WTC11 (cell line): Measurements from ENCODE around the gene RNF38. TPM values are rescaled to one million over a fixed set of nuclear protein-coding genes. Genes with fewer than 3 reads are reported as not detected.
"Not testable (repeated sequence)": the region's sequence is repeated elsewhere in the genome, so short reads cannot be mapped to it uniquely, and the experiment has no call there.

Source experiments
- ATAC-seq: fragments of 200-7000 bp; cut with Tn5 transposase; 2 replicates; pipeline ENCODE4 v1.10.0; 2021; ENCODE audit warnings: mild to moderate bottlenecking, moderate library complexity
- Bru-seq: library from RNA; stranded (reverse); fragments of 400-500 nt; gene quantifications from one replicate; lab custom pipeline; 2021; lab: Mats Ljungman, UMichigan
- CTCF ChIA-PET: fragments of 300-600 bp; sonication (Branson Sonifier 250); formaldehyde crosslinking; loops from one replicate; lab custom pipeline; 2021; ENCODE audit warnings: antibody characterized with exemption; lab: Charles Lee
- POLR2A ChIA-PET: fragments of 350-600 bp; sonication (Branson Sonifier 250); formaldehyde crosslinking; loops from one replicate; lab custom pipeline; 2021; ENCODE audit warnings: antibody characterized with exemption; lab: Charles Lee
- DNase-seq: peaks from one replicate; pipeline ENCODE4 v3.0.0; 2021; ENCODE audit warnings: low spot score
- H3K27ac Mint-ChIP-seq: 2 replicates; pipeline ENCODE4 v1.8.0; 2021; ENCODE audit warnings: mixed read lengths
- H3K27me3 Mint-ChIP-seq: 2 replicates; pipeline ENCODE4 v1.8.0; 2021; ENCODE audit warnings: low read depth, mild to moderate bottlenecking, moderate library complexity, mixed read lengths
- H3K36me3 Mint-ChIP-seq: 2 replicates; pipeline ENCODE4 v1.8.0; 2021; ENCODE audit warnings: mixed read lengths
- H3K4me1 Mint-ChIP-seq: 2 replicates; pipeline ENCODE4 v1.8.0; 2022; ENCODE audit warnings: mixed read lengths
- H3K4me3 Mint-ChIP-seq: 2 replicates; pipeline ENCODE4 v1.8.0; 2021; ENCODE audit warnings: mild to moderate bottlenecking, moderate library complexity, mixed read lengths
- H3K9me3 Mint-ChIP-seq: 2 replicates; pipeline ENCODE4 v1.8.0; 2021; ENCODE audit warnings: mixed read lengths
- GRHL2 ChIP-seq: fragments of 250-450 bp; sonication (Bioruptor Pico); IDR thresholded peaks from 2 replicates; pipeline ENCODE4 v1.8.0; 2022; ENCODE audit warnings: mild to moderate bottlenecking, moderate library complexity; ENCODE audit not compliant: insufficient replicate concordance, severe bottlenecking
- MYBL2 ChIP-seq: sonication (generic); formaldehyde crosslinking; IDR thresholded peaks from 2 replicates; pipeline ENCODE4 v1.8.1; 2023; ENCODE audit warnings: mild to moderate bottlenecking, moderate library complexity, missing genetic modification reagents
- NFYB ChIP-seq: sonication (generic); formaldehyde crosslinking; conservative IDR thresholded peaks from 2 replicates; pipeline ENCODE4 v1.8.0; 2022; ENCODE audit warnings: low read depth, missing genetic modification reagents
- ZNF121 ChIP-seq: sonication (generic); formaldehyde crosslinking; IDR thresholded peaks from 2 replicates; pipeline ENCODE4 v1.8.0; 2023; ENCODE audit warnings: missing genetic modification reagents
- ZNF416 ChIP-seq: fragments of 250-450 bp; sonication (Bioruptor Pico); IDR thresholded peaks from 2 replicates; pipeline ENCODE4 v1.9.0; 2021; ENCODE audit warnings: mild to moderate bottlenecking, inconsistent platforms
- long read RNA-seq, 3 experiments: library from RNA in 1 of 3; library from capped mRNA in 1 of 3; library from polyadenylated mRNA in 1 of 3; unstranded in 2 of 3; stranded (forward) in 1 of 3; transcript quantifications; one replicate each; pipeline ENCODE4 v2.0.0, GENCODE V29; 2021
- total RNA-seq: library from RNA; stranded (reverse); gene quantifications from 3 replicates; pipeline ENCODE4 v1.2.3, GENCODE V29; 2021
- TF ChIP-seq, protein P1 (sequence below): sonication (generic); formaldehyde crosslinking; IDR thresholded peaks from 2 replicates; pipeline ENCODE4 v1.8.1; 2022; ENCODE audit warnings: missing genetic modification reagents, borderline replicate concordance
- TF ChIP-seq, protein P2 (sequence below): sonication (generic); formaldehyde crosslinking; IDR thresholded peaks from 2 replicates; pipeline ENCODE4 v1.8.0; 2022; ENCODE audit warnings: mild to moderate bottlenecking, missing genetic modification reagents
- TF ChIP-seq, protein P3 (sequence below): sonication (generic); formaldehyde crosslinking; IDR thresholded peaks from 2 replicates; pipeline ENCODE4 v1.8.1; 2023; ENCODE audit warnings: mild to moderate bottlenecking, moderate library complexity, missing genetic modification reagents
- TF ChIP-seq, protein P4 (sequence below): sonication (generic); formaldehyde crosslinking; IDR thresholded peaks from 2 replicates; pipeline ENCODE4 v1.8.1; 2023; ENCODE audit warnings: mild to moderate bottlenecking, missing genetic modification reagents, moderate library complexity
- TF ChIP-seq, protein P5 (sequence below): sonication (generic); formaldehyde crosslinking; IDR thresholded peaks from 2 replicates; pipeline ENCODE4 v1.8.1; 2023; ENCODE audit warnings: mild to moderate bottlenecking, missing genetic modification reagents

The RNF38 gene
- total RNA-seq (56.4 to 64.7 TPM (median 59.2 TPM) in 3 replicates), Bru-seq, nascent RNA (percentile 91 among the genes with signal in this experiment)
- long read RNA-seq, experiment 1, full-length matches to known transcripts = 27 of 176 reads
- long read RNA-seq, experiment 1, partial matches to known transcripts = 17 of 176 reads
- long read RNA-seq, experiment 1, other reads (novel, unspliced or antisense) = 132 of 176 reads
- long read RNA-seq, experiment 2, full-length matches to known transcripts = 2 of 57 reads
- long read RNA-seq, experiment 2, partial matches to known transcripts = 6 of 57 reads
- long read RNA-seq, experiment 2, other reads (novel, unspliced or antisense) = 49 of 57 reads
- long read RNA-seq, experiment 3, partial matches to known transcripts = 0 of 1 reads
- long read RNA-seq, experiment 3, other reads (novel, unspliced or antisense) = 1 of 1 reads

DNA sequence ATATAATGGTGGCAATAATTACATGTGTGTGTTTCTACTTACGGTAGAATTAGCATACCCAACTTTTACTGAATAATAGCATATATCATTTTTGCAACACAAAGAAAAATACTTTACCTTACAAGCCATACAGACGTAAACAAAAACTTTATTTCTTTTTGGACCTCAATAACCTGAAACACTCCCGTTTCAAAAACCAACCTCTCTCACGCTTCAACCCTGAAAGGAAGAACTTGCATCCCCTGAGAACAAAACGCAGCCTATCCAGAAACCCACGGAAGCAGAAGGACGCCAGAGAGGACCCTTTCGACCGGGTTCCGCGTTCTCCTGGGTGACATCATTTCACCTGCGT, at the start of gene RNF38:
TSS of gene RNF38 (minus strand) at position 290 of the 352 bp plus-strand sequence. CDS start at position 129, 161 bp downstream.
- ChIA-PET POLR2A (interaction anchor here (0.7 to 0.8 kb wide), 4 partner anchors 29 to 128 kb away, joined by 3 to 4 read pairs (median 3); no protein-coding TSS in a partner anchor), CTCF (interaction anchor here (1.6 kb wide), 1 partner anchor 7 kb away, joined by 4 read pairs; no protein-coding TSS in a partner anchor)
- peak within 1 kb of the TSS; percentile 94 for H3K4me3 Mint-ChIP-seq
- no peaks in the 10 kb centered on the region for H3K36me3 Mint-ChIP-seq
- DNase-seq (no peak), ATAC-seq (no peak)
- TF ChIP-seq, protein P1, sequence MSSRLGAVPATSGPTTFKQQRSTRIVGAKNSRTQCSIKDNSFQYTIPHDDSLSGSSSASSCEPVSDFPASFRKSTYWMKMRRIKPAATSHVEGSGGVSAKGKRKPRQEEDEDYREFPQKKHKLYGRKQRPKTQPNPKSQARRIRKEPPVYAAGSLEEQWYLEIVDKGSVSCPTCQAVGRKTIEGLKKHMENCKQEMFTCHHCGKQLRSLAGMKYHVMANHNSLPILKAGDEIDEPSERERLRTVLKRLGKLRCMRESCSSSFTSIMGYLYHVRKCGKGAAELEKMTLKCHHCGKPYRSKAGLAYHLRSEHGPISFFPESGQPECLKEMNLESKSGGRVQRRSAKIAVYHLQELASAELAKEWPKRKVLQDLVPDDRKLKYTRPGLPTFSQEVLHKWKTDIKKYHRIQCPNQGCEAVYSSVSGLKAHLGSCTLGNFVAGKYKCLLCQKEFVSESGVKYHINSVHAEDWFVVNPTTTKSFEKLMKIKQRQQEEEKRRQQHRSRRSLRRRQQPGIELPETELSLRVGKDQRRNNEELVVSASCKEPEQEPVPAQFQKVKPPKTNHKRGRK (CRISPR knock-in tag) = no peak
- TF ChIP-seq, protein P2, sequence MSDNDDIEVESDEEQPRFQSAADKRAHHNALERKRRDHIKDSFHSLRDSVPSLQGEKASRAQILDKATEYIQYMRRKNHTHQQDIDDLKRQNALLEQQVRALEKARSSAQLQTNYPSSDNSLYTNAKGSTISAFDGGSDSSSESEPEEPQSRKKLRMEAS (CRISPR knock-in tag) = 0 out of 2 replicates have a peak, but pooled peaks have one; percentile 39
- H3K27ac Mint-ChIP-seq = peak within 1 kb of the TSS; percentile 99
- H3K27me3 Mint-ChIP-seq = no peaks in the 10 kb centered on the region
- H3K4me1 Mint-ChIP-seq = peaks cover 26% of the 10 kb centered on the region
- H3K9me3 Mint-ChIP-seq = no peaks in the 10 kb centered on the region

DNA sequence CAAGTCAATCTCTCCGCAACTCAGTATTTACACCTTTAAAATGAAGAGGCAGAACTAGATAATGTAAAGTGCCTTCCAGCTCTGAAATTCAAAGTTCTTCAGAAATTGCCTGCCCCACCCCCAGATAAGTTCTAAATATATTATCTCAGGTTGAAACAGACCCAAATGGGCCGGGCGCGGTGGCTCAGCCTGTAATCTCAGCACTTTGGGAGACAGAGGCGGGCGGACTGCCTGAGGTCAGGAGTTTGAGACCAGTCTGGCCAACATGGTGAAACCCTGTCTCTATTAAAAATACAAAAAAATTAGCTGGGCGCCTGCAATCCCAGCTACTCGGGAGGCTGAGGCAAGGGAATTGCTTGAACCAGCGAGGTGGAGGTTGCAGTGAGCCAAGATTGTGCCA, 48.5 kb upstream of the RNF38 start:
- DNase-seq, H3K27me3 Mint-ChIP-seq, H3K9me3 Mint-ChIP-seq, POLR2A ChIA-PET, ATAC-seq, H3K4me3 Mint-ChIP-seq: not testable (repeated sequence)
- CTCF ChIA-PET = interaction anchor here (1.1 kb wide), 1 partner anchor 41 kb away, joined by 6 read pairs; no protein-coding TSS in a partner anchor
- peaks cover 14% of the 10 kb centered on the region; the same call in 1 of the 2 replicates for H3K36me3 Mint-ChIP-seq
- peak overlapping the region; percentile 66 for H3K27ac Mint-ChIP-seq
- peaks cover 41% of the 10 kb centered on the region for H3K4me1 Mint-ChIP-seq

DNA sequence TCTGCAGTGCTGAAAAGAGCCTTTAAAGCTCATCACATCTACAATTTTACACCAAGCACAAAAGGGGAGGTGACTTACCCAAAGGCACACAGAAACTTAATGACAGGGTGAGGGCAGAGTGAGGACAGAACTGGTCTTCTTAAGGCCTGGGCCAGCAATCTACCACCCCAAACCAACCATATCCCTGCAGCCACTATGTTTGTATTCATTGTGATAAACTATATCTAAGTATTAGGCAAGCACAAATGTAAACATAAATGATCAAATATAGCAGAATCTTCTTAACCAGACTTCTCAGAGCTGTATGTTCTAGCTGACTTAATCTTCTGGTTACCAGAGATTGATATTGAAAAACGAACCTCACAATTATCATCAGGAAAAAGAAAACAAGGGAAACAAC, 47.9 kb upstream of the RNF38 start:
- POLR2A ChIA-PET = no interaction called here
- DNase-seq = no peak
- peak overlapping the region; percentile 66; the same call in 1 of the 2 replicates for H3K27ac Mint-ChIP-seq
- TF ChIP-seq ZNF416 (CRISPR knock-in tag) (no peak), NFYB (no peak), MYBL2 (CRISPR knock-in tag) (no peak), GRHL2 (CRISPR knock-in tag) (no peak)
- TF ChIP-seq, protein P3, sequence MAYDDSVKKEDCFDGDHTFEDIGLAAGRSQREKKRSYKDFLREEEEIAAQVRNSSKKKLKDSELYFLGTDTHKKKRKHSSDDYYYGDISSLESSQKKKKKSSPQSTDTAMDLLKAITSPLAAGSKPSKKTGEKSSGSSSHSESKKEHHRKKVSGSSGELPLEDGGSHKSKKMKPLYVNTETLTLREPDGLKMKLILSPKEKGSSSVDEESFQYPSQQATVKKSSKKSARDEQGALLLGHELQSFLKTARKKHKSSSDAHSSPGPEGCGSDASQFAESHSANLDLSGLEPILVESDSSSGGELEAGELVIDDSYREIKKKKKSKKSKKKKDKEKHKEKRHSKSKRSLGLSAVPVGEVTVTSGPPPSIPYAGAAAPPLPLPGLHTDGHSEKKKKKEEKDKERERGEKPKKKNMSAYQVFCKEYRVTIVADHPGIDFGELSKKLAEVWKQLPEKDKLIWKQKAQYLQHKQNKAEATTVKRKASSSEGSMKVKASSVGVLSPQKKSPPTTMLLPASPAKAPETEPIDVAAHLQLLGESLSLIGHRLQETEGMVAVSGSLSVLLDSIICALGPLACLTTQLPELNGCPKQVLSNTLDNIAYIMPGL (CRISPR knock-in tag) = no peak
- TF ChIP-seq, protein P4, sequence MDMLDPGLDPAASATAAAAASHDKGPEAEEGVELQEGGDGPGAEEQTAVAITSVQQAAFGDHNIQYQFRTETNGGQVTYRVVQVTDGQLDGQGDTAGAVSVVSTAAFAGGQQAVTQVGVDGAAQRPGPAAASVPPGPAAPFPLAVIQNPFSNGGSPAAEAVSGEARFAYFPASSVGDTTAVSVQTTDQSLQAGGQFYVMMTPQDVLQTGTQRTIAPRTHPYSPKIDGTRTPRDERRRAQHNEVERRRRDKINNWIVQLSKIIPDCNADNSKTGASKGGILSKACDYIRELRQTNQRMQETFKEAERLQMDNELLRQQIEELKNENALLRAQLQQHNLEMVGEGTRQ = no peak
- TF ChIP-seq, protein P5, sequence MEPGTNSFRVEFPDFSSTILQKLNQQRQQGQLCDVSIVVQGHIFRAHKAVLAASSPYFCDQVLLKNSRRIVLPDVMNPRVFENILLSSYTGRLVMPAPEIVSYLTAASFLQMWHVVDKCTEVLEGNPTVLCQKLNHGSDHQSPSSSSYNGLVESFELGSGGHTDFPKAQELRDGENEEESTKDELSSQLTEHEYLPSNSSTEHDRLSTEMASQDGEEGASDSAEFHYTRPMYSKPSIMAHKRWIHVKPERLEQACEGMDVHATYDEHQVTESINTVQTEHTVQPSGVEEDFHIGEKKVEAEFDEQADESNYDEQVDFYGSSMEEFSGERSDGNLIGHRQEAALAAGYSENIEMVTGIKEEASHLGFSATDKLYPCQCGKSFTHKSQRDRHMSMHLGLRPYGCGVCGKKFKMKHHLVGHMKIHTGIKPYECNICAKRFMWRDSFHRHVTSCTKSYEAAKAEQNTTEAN (CRISPR knock-in tag) = no peak
- TF ChIP-seq, all 79 proteins: peak for 0
- H3K4me3 Mint-ChIP-seq = no peak overlapping the region
- CTCF ChIA-PET = interaction anchor here (1.1 kb wide), 1 partner anchor 41 kb away, joined by 6 read pairs; no protein-coding TSS in a partner anchor
- ATAC-seq = no peak
- peaks cover 46% of the 10 kb centered on the region for H3K4me1 Mint-ChIP-seq
- peaks cover 14% of the 10 kb centered on the region; the same call in 1 of the 2 replicates for H3K36me3 Mint-ChIP-seq
- H3K9me3 Mint-ChIP-seq = no peaks in the 10 kb centered on the region
- no peaks in the 10 kb centered on the region for H3K27me3 Mint-ChIP-seq

DNA sequence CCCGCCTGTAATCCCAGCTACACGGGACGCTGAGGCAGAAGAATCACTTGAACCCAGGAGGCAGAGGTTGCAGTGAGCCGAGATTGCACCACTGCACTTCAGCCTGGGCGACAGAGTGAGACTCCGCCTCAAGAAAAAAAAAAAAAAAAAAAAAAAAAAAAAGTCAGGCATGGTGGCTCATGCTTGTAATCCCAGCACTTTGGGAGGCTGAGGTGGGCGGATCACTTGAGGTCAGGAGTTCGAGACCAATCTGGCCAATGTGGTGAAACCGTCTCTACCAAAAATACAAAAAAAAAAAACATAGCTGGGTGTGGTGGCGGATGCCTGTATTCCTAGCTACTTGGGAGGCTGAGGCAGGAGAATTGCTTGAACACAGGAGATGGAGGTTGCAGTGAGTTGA, 46.6 kb upstream of the RNF38 start:
- POLR2A ChIA-PET = interaction anchor here (0.7 kb wide), 1 partner anchor 10 kb away, joined by 3 read pairs; no protein-coding TSS in a partner anchor
- H3K27ac Mint-ChIP-seq = peak overlapping the region; percentile 67; the same call in 1 of the 2 replicates
- H3K4me3 Mint-ChIP-seq = not testable (repeated sequence)
- 0 out of 2 replicates have a peak, but pooled peaks have one; percentile 39 for TF ChIP-seq ZNF121 (CRISPR knock-in tag)
- TF ChIP-seq, all 79 proteins: peak for 1; not testable (repeated sequence) for 78
- H3K9me3 Mint-ChIP-seq, DNase-seq, ATAC-seq, H3K27me3 Mint-ChIP-seq, H3K36me3 Mint-ChIP-seq: not testable (repeated sequence)
- CTCF ChIA-PET = interaction anchor here (0.7 to 7.6 kb wide), 2 partner anchors 39 to 45 kb away, joined by 5 to 47 read pairs; no protein-coding TSS in a partner anchor
- peaks cover 56% of the 10 kb centered on the region for H3K4me1 Mint-ChIP-seq
